Suppressor macrophage treated with lipopolysaccharide for 4 hours (primary cell): ENCODE results near the gene DUSP7.
"Not testable (repeated sequence)": the region's sequence is repeated elsewhere in the genome, so short reads cannot be mapped to it uniquely, and the experiment has no call there.

Source experiments
- DNase-seq: peaks from one replicate; pipeline ENCODE4 v3.0.0-alpha.2; 2020

Gene DUSP7

GRCh38 chr3:52046186-52046901 is 10.0 kb downstream of the DUSP7 start:
- DNase-seq, result no peak

GRCh38 chr3:52044869-52045619 is 11.3 kb downstream of the DUSP7 start:
- DNase-seq, result no peak

GRCh38 chr3:52043750-52044149 is 12.6 kb downstream of the DUSP7 start:
- no peak for DNase-seq

GRCh38 chr3:52043039-52043438 is 13.3 kb downstream of the DUSP7 start:
- DNase-seq, result not testable (repeated sequence)

- DNase-seq, result no peak
Observed at GRCh38 chr3:52041118-52041731, 15.1 kb downstream of the DUSP7 start.

GRCh38 chr3:52040600-52040999 is 15.8 kb downstream of the DUSP7 start:
- no peak for DNase-seq

- no peak for DNase-seq
Observed at GRCh38 chr3:52039846-52040245, 16.5 kb downstream of the DUSP7 start.

- DNase-seq, result no peak
Observed at GRCh38 chr3:52039426-52039825, 16.9 kb downstream of the DUSP7 start.

- no peak for DNase-seq
Observed at GRCh38 chr3:52038227-52038626, 18.1 kb downstream of the DUSP7 start.

- no peak for DNase-seq
Observed at GRCh38 chr3:52037291-52037690, 19.1 kb downstream of the DUSP7 start.

GRCh38 chr3:52036829-52037228 is 19.5 kb downstream of the DUSP7 start:
- no peak for DNase-seq

GRCh38 chr3:52036222-52036694 is 20.1 kb downstream of the DUSP7 start:
- DNase-seq, result no peak

GRCh38 chr3:52034651-52035050 is 21.7 kb downstream of the DUSP7 start:
- DNase-seq, result no peak

- DNase-seq, result no peak
Observed at GRCh38 chr3:52034212-52034611, 22.2 kb downstream of the DUSP7 start.

- not testable (repeated sequence) for DNase-seq
Observed at GRCh38 chr3:52033748-52034147, 22.6 kb downstream of the DUSP7 start.

GRCh38 chr3:52032702-52033408 is 23.5 kb downstream of the DUSP7 start:
- no peak for DNase-seq

- DNase-seq, result no peak
Observed at GRCh38 chr3:52031896-52032295, 24.5 kb downstream of the DUSP7 start.

GRCh38 chr3:52030714-52031310 is 25.6 kb downstream of the DUSP7 start:
- no peak for DNase-seq

GRCh38 chr3:52029535-52029934 is 26.8 kb downstream of the DUSP7 start:
- no peak for DNase-seq

GRCh38 chr3:52029053-52029452 is 27.3 kb downstream of the DUSP7 start:
- no peak for DNase-seq

GRCh38 chr3:52028572-52028971 is 27.8 kb downstream of the DUSP7 start:
- no peak for DNase-seq

GRCh38 chr3:52026041-52026440 is 30.3 kb downstream of the DUSP7 start:
- DNase-seq, result no peak

GRCh38 chr3:52025453-52025852 is 30.9 kb downstream of the DUSP7 start:
- no peak for DNase-seq
